HFF-Myc (cell line): Measurements from ENCODE around the gene NARF.
"Not testable (repeated sequence)": the region's sequence is repeated elsewhere in the genome, so short reads cannot be mapped to it uniquely, and the experiment has no call there.

Experiments used
- DNase-seq: peaks from one replicate; pipeline ENCODE4 v3.0.0-alpha.2; 2011; ENCODE audit warnings: low read depth; ENCODE audit errors: extremely low read depth
- H3K4me3 ChIP-seq: replicated peaks from 2 replicates; pipeline ENCODE4 v1.5.1; 2011; ENCODE audit warnings: low read depth, mild to moderate bottlenecking, control low read depth, low read length
- CTCF ChIP-seq: IDR thresholded peaks from 2 replicates; pipeline ENCODE4 v1.5.1; 2012; ENCODE audit warnings: mild to moderate bottlenecking, low read depth, low read length, control low read depth; ENCODE audit errors: missing control alignments

Gene NARF

DNA sequence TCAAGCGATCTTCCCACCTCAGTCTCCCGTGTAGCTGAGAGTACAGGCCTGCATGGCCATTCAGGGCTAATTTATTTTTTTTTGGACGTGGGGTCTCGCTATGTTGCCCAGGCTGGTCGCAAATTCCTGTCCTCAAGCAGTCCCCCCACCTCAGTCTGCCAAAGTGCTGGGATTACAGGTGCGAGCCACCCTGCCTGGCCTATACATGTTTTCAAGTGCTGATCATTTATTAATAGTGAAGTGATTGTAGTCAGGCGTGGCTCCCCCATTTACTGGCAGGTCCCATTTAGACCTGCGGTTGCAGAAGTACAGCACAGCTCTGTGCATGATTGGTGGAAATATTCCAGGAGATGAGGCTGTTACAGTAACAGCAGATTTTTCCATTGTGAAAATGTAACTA, 69.4 kb downstream of the NARF start:
- DNase-seq: no peak
- H3K4me3 ChIP-seq: no peak overlapping the region
- TF ChIP-seq CTCF: no peak

GRCh38 chr17:82528484-82529265, 70.1 kb downstream of the NARF start:
- no peak for TF ChIP-seq CTCF
- no peak for DNase-seq
- H3K4me3 ChIP-seq: no peak overlapping the region

GRCh38 chr17:82529914-82530300, 71.4 kb downstream of the NARF start:
- DNase-seq: no peak
- TF ChIP-seq CTCF: no peak
- no peak overlapping the region for H3K4me3 ChIP-seq

- no peak for DNase-seq
- no peak for TF ChIP-seq CTCF
- H3K4me3 ChIP-seq: no peak overlapping the region
These were observed 72.9 kb downstream of the NARF start for GRCh38 chr17:82531431-82531881.

GRCh38 chr17:82534401-82534812, 75.9 kb downstream of the NARF start:
- no peak for TF ChIP-seq CTCF
- H3K4me3 ChIP-seq: no peak overlapping the region
- no peak for DNase-seq

GRCh38 chr17:82536512-82537201, 78.1 kb downstream of the NARF start:
- DNase-seq: no peak
- TF ChIP-seq CTCF: no peak
- H3K4me3 ChIP-seq: peak overlapping the region; percentile 2; the same call in 1 of the 2 replicates

GRCh38 chr17:82537228-82537627, 78.7 kb downstream of the NARF start:
- 0 out of 2 replicates have a peak overlapping the region, but pooled peaks have one; percentile 2 for H3K4me3 ChIP-seq
- DNase-seq: not testable (repeated sequence)

GRCh38 chr17:82539076-82539475, 80.5 kb downstream of the NARF start:
- not testable (repeated sequence) for DNase-seq, H3K4me3 ChIP-seq
